Spleen (tissue), 11 donors: Measurements from ENCODE around the gene MORN4. TPM values are rescaled to one million over a fixed set of nuclear protein-coding genes. Genes with fewer than 3 reads are reported as not detected.

Experiments
- DNase-seq: peaks from one replicate; pipeline ENCODE4 v3.0.0-alpha.2; 2020
- H3K27ac ChIP-seq, 8 donors: fragments of 200-600 bp; sonication (generic) in 7 of 8; 1 replicate in 4 of 8; 2 replicates in 4 of 8; pipeline versions ENCODE4 v1.5.0 to v1.8.0; 2016 to 2021; ENCODE audit warnings: inconsistent platforms in 4 of 8, mild to moderate bottlenecking in 4 of 8, moderate library complexity in 1 of 8
- H3K27me3 ChIP-seq, 7 donors: fragments of 200-600 bp; sonication (generic) in 6 of 7; replicated peaks in 1 of 7; 1 replicate in 4 of 7; 2 replicates in 3 of 7; pipeline versions ENCODE4 v1.5.0 to v1.8.0; 2016 to 2021; ENCODE audit warnings: inconsistent platforms in 3 of 7, mild to moderate bottlenecking in 1 of 7
- H3K36me3 ChIP-seq, 6 donors: fragments of 200-600 bp; sonication (generic) in 5 of 6; 1 replicate in 4 of 6; 2 replicates in 2 of 6; pipeline versions ENCODE4 v1.5.0 to v1.8.0; 2016 to 2021; ENCODE audit warnings: inconsistent platforms in 2 of 6
- H3K4me1 ChIP-seq, 6 donors: fragments of 200-600 bp; sonication (generic) in 5 of 6; 1 replicate in 3 of 6; 2 replicates in 3 of 6; pipeline versions ENCODE4 v1.5.0 to v1.8.0; 2016 to 2021; ENCODE audit warnings: inconsistent platforms in 3 of 6
- H3K4me3 ChIP-seq, 8 donors: fragments of 200-600 bp; sonication (generic) in 7 of 8; 1 replicate in 4 of 8; 2 replicates in 4 of 8; pipeline versions ENCODE4 v1.5.0 to v1.8.0; 2016 to 2021; ENCODE audit warnings: inconsistent platforms in 4 of 8, mild to moderate bottlenecking in 4 of 8, moderate library complexity in 2 of 8
- H3K9me3 ChIP-seq, 8 donors: fragments of 200-600 bp; sonication (generic) in 7 of 8; 1 replicate in 4 of 8; 2 replicates in 4 of 8; pipeline versions ENCODE4 v1.5.0 to v1.8.0; 2016 to 2021; ENCODE audit warnings: inconsistent platforms in 4 of 8
- CTCF ChIP-seq, 11 experiments: fragments of 200-600 bp in 7 of 11; fragments of 450-650 bp in 4 of 11; sonication (generic) in 4 of 11; IDR thresholded peaks in 8 of 11; conservative IDR thresholded peaks in 3 of 11; 1 replicate in 7 of 11; 2 replicates in 4 of 11; pipeline versions ENCODE4 v1.4.0 to v1.8.0; 2016 to 2021; ENCODE audit warnings: antibody characterized with exemption in 11 of 11, inconsistent platforms in 4 of 11, mild to moderate bottlenecking in 1 of 11
- POLR2A ChIP-seq, 3 donors: fragments of 450-650 bp; IDR thresholded peaks; one replicate each; pipeline ENCODE4 v1.5.1; 2017; ENCODE audit warnings: antibody characterized with exemption in 3 of 3, mild to moderate bottlenecking in 1 of 3
- POLR2AphosphoS5 ChIP-seq, 3 donors: sonication (generic); formaldehyde crosslinking; IDR thresholded peaks; one replicate each; pipeline ENCODE4 v1.5.1; 2017; ENCODE audit warnings: antibody characterized with exemption in 3 of 3
- WGBS, 5 donors: extraction: QIAGEN DNeasy Blood & Tissue Kit in 3 of 5; methylation state at CpG; one replicate each; pipeline versions ENCODE4 v1.1.5 to v1.1.7; 2013 to 2018; 5-methylcytosine and 5-hydroxymethylcytosine counted together
- intact Hi-C: fragments of 100-400 bp; cut with DNase I; formaldehyde crosslinking; loops from one replicate; pipeline ENCODE4 v1.15.0; 2023; ENCODE audit warnings: low total_unique reads
- polyA plus RNA-seq, 3 donors: library from polyadenylated mRNA; stranded (reverse); fragments of 200-250 nt; gene quantifications; one replicate each; pipeline ENCODE4 v1.2.1, GENCODE V29; 2013
- total RNA-seq, 7 donors: library from RNA; depleted of rRNA in 3 of 7; stranded (reverse); fragments of >200 nt in 3 of 7; fragmentation: NEBNext Ultra II Directional in 4 of 7; extraction: Animal tissue kit (Norgen Biotek cat#: 25700) in 4 of 7; gene quantifications; one replicate each; pipeline versions ENCODE4 v1.1.0 to v1.2.1, GENCODE V29; 2016 to 2021
- donor health status: healthy with polysubstance abuse.
- donor health status: DM: no; HTN: no; CAD: no; lungs with moderate emphysema.
- donor health status: DM: no; HTN: no; CAD: no.
- donor health status: Bipolar disorder and iron deficiency.
- donor health status: healthy.
- donor health status: DM: no; HTN: no; CAD: no.
- donor health status: DM: yes; HTN: yes; CAD: no.

MORN4 gene
- total and polyA plus RNA-seq, 10 donors, result 1.6 to 5.0 (median 2.7) TPM

- H3K27me3 ChIP-seq, result no peaks in the 10 kb centered on the region
- peak overlapping the region; percentile 51 to 87 (median 75) for H3K4me3 ChIP-seq
- H3K9me3 ChIP-seq, result no peaks in the 10 kb centered on the region
- intact Hi-C loops, result no loop called here
- peaks cover 0 to 23% (median 14%) of the 10 kb centered on the region in 6 donors for H3K4me1 ChIP-seq
- H3K27ac ChIP-seq, result peak overlapping the region in 6 of 8 donors; percentile 36 to 74 (median 54)
- 87 to 95% (median 90%) methylated on average over 8 of the region's 8 CpGs for WGBS, 5 donors
- no peaks in the 10 kb centered on the region for H3K36me3 ChIP-seq
- no peak for DNase-seq
- TF ChIP-seq CTCF (IDR thresholded peaks at IDR 0.05 in 8 of 11, conservative IDR thresholded peaks at IDR 0.05 in 3 of 11) (peak in 1 of 11 experiments; percentile 19), POLR2A (IDR thresholded peaks at IDR 0.05) (no peak)
Measured at GRCh38 chr10:97633921-97634320, 621 bp upstream of the MORN4 start.

GRCh38 chr10:97631098-97631497, 2.2 kb downstream of the MORN4 start:
- Histone ChIP-seq H3K27ac (no peak overlapping the region), H3K4me3 (no peak overlapping the region), H3K4me1 (peaks cover 0 to 23% (median 14%) of the 10 kb centered on the region in 6 donors), H3K27me3 (no peaks in the 10 kb centered on the region), H3K36me3 (no peaks in the 10 kb centered on the region), H3K9me3 (no peaks in the 10 kb centered on the region)
- no peak for DNase-seq
- intact Hi-C loops, result no loop called here
- TF ChIP-seq POLR2AphosphoS5 (IDR thresholded peaks at IDR 0.05) (no peak), CTCF (IDR thresholded peaks at IDR 0.05 in 8 of 11, conservative IDR thresholded peaks at IDR 0.05 in 3 of 11) (no peak), POLR2A (IDR thresholded peaks at IDR 0.05) (no peak)

- no peaks in the 10 kb centered on the region for H3K27me3 ChIP-seq
- TF ChIP-seq CTCF (IDR thresholded peaks at IDR 0.05 in 8 of 11, conservative IDR thresholded peaks at IDR 0.05 in 3 of 11), result no peak
- TF ChIP-seq POLR2A (IDR thresholded peaks at IDR 0.05), result no peak
- no peak for TF ChIP-seq POLR2AphosphoS5 (IDR thresholded peaks at IDR 0.05)
- no peak for DNase-seq
- 86 to 95% (median 89%) methylated on average over 5 of the region's 5 CpGs for WGBS, 5 donors
- H3K4me1 ChIP-seq, result peaks cover 0 to 23% (median 14%) of the 10 kb centered on the region in 6 donors
- no peaks in the 10 kb centered on the region for H3K9me3 ChIP-seq
- H3K27ac ChIP-seq, result no peak overlapping the region
- no peaks in the 10 kb centered on the region for H3K36me3 ChIP-seq
- no peak overlapping the region for H3K4me3 ChIP-seq
- intact Hi-C loops, result no loop called here
Measured at GRCh38 chr10:97629289-97629688, 4.0 kb downstream of the MORN4 start.

- H3K9me3 ChIP-seq, result no peaks in the 10 kb centered on the region
- H3K27me3 ChIP-seq, result no peaks in the 10 kb centered on the region
- WGBS, 5 donors, result 94 to 98% (median 95%) methylated on average over 3 of the region's 3 CpGs
- peaks cover 0 to 14% (median 8%) of the 10 kb centered on the region in 6 donors for H3K4me1 ChIP-seq
- intact Hi-C loops, result no loop called here
- DNase-seq, result no peak
- no peak overlapping the region for H3K27ac ChIP-seq
- TF ChIP-seq POLR2AphosphoS5 (IDR thresholded peaks at IDR 0.05), result no peak
- TF ChIP-seq CTCF (IDR thresholded peaks at IDR 0.05 in 8 of 11, conservative IDR thresholded peaks at IDR 0.05 in 3 of 11), result no peak
- TF ChIP-seq POLR2A (IDR thresholded peaks at IDR 0.05), result no peak
- H3K4me3 ChIP-seq, result no peak overlapping the region
- no peaks in the 10 kb centered on the region for H3K36me3 ChIP-seq
Measured at GRCh38 chr10:97628228-97628627, 5.1 kb downstream of the MORN4 start.
